Stimulated activated CD4-positive, alpha-beta T cell treated with anti-CD3 and anti-CD28 coated beads, Interleukin-2, amount 100 ng/mL, for 4 hours (primary cell): ENCODE results near the gene MGAT5.

ENCODE experiments used
- DNase-seq: peaks from one replicate; pipeline ENCODE4 v3.0.0-alpha.2; 2020; ENCODE audit warnings: low read depth

MGAT5 gene

GRCh38 chr2:134305109-134305491 is 51.2 kb downstream of the MGAT5 start:
- no peak for DNase-seq

- no peak for DNase-seq
Observed at GRCh38 chr2:134306521-134306920, 52.6 kb downstream of the MGAT5 start.

GRCh38 chr2:134307334-134307733 is 53.5 kb downstream of the MGAT5 start:
- DNase-seq, result no peak

DNA sequence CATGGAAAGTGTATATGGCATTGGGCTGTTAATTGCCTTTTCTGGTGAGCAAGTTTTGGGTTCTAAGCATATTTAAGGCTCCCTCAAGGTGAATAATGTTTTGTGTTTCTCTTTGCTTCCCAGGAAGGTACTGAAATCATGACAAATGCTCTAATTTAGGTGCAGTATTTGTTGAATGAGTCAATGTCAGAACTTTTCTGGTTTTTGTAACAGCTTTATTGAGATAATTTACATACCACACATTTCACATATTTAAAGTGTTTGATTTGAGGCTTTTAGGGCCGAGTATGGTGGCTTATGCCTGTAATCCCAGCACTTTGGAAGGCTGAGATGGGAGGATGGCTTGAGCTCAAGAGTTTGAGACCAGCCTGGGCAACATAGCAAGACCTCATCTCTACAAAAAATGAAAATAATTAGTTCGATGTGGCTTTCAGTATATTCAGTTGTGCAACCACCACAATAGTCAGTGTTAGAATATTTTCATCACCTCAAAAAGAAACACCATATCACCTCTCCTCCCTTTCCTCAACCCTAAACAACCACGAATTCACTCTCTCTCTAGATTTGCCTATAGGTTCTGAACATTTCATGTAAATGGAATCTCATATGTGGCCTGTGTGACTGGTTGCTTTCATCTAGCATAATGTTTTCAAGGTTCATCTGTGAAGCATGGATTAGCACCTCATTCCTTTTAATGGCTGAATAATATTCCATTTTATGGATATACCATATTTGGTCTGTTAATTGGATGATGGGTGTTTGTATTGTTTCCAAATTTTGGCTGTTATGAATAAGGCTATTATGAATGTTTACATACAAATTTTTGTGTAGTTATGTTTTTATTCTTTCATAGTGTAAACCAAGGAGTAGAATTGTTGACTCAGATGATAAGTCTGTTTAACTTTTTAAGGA is 54.9 kb downstream of the MGAT5 start:
- no peak for DNase-seq

DNA sequence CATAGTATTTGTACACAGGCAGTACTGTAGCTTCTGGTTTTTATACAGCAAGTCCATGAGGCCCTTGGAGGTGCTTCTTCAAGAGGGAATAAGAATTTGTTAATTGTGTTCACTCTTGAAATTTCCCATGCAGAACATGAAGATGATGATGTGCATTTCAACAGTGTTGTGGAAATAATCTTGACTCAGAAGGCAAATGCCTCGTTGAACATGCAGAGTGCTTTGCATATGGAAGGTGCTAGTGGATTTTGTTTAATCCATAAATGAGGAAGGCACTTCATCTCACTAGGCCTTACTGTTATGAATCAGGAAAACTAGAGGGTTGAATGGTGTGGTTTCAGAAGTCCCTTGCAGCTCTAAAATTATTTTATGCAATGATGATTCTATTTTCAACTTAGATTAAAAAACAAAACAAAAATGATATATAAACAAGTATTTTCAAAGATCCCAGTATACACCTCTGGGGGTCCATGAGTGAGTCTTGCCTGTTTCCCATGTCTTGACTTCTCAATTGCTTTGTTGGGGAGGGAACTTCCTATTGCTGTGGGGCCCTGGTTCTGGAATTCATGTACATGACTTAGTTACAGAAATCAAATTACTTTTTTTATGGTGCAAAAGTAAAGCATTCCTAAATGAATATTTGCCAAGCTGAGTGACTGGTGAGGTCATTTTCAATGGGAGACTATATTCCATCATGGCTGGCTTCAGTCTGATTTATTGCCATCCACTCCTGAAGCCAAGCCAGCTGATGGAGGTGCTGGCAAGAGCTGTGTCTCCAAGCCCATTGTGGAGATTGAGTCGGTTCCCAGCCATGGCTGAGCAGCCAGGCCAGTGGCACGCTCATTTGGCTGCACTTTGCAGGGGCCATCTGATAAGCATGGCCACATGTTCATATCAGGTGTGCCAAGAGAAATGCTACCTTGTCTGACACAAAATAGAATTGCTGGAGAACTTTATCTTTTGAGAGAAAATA is 56.5 kb downstream of the MGAT5 start:
- no peak for DNase-seq

DNA sequence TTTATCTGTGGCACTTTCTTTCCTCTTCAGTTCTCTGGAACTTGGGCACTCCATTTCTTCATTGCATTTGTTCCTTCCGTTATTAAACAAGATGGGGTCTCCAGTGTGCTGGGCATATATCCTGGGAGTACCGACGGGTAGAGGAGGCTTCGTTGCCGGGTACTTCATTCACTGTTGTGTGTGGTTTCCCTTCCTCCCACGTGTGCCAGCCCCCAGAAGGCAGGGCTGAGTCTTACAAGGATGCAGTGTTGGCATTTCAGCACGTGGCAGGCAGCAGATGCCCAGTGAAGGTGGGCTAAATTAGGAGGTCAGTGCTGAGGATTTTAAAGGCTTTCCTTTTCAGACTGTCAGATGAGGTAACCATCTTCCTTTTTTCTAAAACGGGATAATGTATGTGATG is 58.6 kb downstream of the MGAT5 start:
- DNase-seq, result no peak

GRCh38 chr2:134314202-134314601 is 60.3 kb downstream of the MGAT5 start:
- DNase-seq, result no peak

DNA sequence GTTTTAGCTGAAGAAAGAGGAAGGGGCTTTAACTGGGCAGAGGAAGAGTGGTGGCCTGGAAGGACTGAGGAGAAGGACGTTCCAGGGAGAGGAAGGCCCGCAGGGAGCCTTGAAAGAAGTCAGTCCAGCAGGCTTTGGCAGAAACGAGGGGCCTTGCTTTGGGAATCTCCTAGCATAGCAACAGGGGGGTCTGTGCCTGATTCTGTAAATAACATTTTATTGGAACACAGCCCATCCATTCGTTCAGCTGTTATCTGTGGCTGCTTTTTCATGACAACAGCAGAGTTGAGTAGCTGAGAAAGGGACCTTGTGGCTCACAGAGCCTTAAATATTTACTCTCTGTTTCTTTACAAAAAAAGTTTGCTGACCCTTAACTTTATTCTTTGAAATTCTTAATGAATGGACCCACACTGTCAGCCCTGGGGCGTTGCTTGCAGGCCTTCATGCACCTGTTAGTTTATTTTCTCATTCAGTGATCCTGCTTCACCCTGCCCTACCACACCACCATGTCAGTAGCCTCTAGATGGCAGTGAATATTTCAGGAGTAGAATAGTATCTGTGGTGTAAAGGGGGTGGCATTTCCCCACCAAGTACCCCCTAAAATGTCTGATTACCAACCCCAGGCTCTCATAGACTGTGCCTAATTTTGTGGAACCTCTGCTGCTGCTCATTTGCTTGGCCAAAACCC is 61.0 kb downstream of the MGAT5 start:
- no peak for DNase-seq

DNA sequence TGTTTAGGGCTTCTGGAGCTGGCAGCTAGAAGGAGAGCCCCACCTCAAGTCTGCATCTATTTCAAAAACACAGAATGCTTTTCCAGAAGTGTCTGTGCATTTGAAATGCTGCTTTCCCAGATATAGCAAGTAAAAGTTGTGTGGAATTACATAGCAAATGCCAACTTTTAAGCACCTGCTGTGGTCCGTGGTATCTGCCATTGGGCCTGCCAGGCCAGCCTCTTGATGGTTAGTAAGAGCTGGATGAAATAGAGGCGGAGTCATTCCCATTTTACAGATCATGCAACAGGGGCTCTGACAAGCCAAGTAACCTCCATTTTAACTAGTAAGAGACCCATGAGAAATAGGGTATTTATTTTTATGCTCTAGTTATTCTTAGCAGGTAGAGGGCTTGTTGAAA is 61.6 kb downstream of the MGAT5 start:
- no peak for DNase-seq

- no peak for DNase-seq
Observed at GRCh38 chr2:134319596-134320254, 65.9 kb downstream of the MGAT5 start.

GRCh38 chr2:134320930-134321329 is 67.1 kb downstream of the MGAT5 start:
- peak; percentile 19 for DNase-seq

- no peak for DNase-seq
Observed at GRCh38 chr2:134323777-134324176, 69.9 kb downstream of the MGAT5 start.

DNA sequence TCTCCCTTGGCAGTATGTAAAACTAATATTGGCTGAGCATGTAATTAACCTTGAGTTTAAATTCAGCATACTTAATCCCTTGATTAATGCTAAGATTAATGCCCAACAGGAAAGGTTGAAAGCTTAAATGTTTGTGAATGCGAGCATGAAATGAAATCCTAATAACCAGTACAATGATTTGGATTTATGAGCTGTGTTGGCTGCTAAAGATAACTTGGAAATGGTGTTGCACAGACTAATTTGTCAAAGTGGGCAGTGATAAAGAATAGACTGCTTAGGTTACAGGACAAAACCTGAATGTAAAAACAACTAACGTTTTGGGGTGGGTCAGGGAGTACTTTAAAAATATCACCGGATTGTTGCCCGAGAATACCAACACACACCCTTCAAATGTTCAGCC is 70.6 kb downstream of the MGAT5 start:
- no peak for DNase-seq

DNA sequence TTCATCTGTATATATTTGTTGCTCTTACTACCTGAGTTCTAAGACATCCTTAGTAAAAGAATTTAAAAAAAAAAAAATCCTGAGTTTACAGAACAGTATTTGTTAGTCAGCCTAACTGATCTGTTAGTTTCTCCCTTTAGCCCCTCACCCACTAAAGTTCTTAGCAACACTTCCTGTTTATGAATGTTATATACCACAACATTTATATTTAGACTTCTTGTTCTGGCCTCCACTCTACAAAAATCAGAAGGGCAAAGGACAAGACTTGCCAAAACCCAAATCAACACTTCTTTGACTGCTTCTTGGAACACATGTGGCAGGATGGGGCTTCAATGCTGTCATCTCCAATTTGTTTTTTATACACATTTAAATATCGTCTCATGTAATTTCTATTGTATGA is 71.1 kb downstream of the MGAT5 start:
- DNase-seq, result no peak

DNA sequence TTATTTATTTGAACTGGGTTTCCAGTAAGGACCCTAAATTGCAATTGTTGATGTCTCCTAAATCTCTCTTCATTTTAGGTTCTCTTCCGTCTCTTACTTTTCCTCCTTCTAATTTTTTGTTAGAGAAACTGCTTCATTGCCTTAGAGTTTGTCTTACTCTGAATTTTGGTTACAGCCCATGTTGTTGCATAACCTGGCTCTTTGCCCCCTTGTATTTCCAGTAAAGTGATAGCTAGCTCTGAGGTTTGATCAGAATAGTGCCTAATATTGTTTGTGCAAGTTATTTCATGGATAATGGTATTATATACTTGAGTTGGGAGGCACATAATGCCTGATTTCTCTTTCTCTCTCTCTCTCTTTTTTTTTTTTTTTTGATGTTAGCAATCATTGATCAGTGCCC is 71.8 kb downstream of the MGAT5 start:
- DNase-seq, result no peak

GRCh38 chr2:134327367-134327766 is 73.5 kb downstream of the MGAT5 start:
- no peak for DNase-seq

- DNase-seq, result no peak
Observed at GRCh38 chr2:134331081-134331480, 77.2 kb downstream of the MGAT5 start.

GRCh38 chr2:134333646-134334189 is 79.8 kb downstream of the MGAT5 start:
- DNase-seq, result no peak

DNA sequence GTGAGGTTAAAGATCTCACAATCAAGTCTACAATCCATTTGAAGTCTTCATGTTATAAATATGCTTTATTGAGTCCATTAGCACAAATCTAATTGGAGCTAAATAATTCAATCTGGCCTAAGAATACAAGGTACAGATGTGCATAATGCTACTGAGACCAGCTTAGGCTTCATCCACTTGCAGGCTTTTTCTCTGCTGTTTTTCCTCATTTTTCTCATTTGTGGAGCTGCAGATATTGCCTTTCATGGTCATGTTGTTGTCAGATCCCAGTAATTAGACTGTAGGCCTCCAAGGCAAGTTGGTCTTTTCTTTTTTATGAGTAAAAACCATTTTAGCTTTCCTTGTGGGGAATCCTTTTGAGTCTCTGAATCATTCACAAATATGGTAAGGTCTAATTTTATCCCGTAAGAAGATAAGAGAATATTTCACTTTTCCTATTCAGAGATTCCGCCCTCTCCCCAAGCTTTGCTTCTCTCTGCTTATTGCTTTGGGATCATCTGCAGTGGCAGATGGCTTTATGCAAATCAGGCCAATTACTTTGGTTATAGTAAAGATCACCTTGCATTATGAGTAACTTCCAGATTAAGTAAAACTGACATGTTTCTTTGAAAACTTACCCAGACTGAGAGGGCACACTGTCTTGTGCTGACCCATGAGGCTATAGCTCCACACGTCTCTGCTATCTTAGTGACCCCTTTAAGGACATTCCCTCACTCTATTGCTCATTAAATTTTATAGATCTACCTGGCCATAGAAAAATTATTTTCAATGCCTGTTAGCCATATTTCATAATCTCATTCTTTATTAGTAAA is 80.9 kb downstream of the MGAT5 start:
- no peak for DNase-seq

GRCh38 chr2:134335601-134336000 is 81.7 kb downstream of the MGAT5 start:
- no peak for DNase-seq

DNA sequence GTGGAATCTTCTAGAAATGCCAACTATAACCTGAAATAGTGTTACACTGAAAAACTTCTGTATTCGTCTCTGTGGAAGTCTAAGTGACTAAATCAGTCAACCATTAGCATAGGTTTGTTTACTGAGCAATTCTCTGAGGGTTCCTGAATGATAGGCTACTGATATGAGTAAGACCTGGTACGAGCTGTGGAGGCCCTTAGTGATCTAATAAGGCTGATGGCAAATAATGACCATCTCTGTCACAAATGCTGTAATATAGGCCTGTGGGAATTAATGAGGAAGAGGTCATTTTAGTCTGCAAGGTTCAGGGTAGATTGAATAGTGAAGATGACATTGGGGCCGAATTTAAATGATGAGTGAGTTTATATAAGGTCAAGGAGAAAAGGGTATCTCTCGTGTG is 82.5 kb downstream of the MGAT5 start:
- DNase-seq, result no peak
